A549 (cell line): ENCODE measurements around the gene DIP2C.

Experiments used
- BHLHE40 ChIP-seq: IDR thresholded peaks from 2 replicates; pipeline ENCODE4 v1.6.1; 2012; ENCODE audit warnings: low read depth, low read length, inconsistent platforms
- EHMT2 ChIP-seq: fragments of 200-600 bp; sonication (generic); IDR thresholded peaks from 2 replicates; pipeline ENCODE4 v1.6.1; 2016; ENCODE audit warnings: antibody characterized with exemption, low read depth, mild to moderate bottlenecking, moderate library complexity
- ELK1 ChIP-seq: fragments of 150-350 bp; IDR thresholded peaks from 2 replicates; pipeline ENCODE4 v1.6.1; 2014; ENCODE audit warnings: low read depth, mild to moderate bottlenecking, low read length
- FOSL2 ChIP-seq, 2 experiments: fragments of 450-650 bp in 1 of 2; fragments of >200 bp in 1 of 2; sonication (Bioruptor Twin) in 1 of 2; formaldehyde crosslinking; IDR thresholded peaks; 2 replicates each; pipeline versions ENCODE4 v1.5.0 to v1.6.1; 2016 to 2020; ENCODE audit warnings: mild to moderate bottlenecking in 1 of 2, moderate library complexity in 1 of 2
- JUNB ChIP-seq: fragments of >200 bp; sonication (Bioruptor Twin); formaldehyde crosslinking; IDR thresholded peaks from 2 replicates; pipeline ENCODE4 v1.6.1; 2016
- MYC ChIP-seq: IDR thresholded peaks from 2 replicates; pipeline ENCODE4 v1.6.1; 2012; ENCODE audit warnings: mild to moderate bottlenecking, inconsistent platforms, low read length, improper control_type of control experiment, borderline replicate concordance
- NPAS2 ChIP-seq: fragments of 250-450 bp; sonication (Bioruptor Pico); IDR thresholded peaks from 2 replicates; pipeline ENCODE4 v1.8.0; 2022; ENCODE audit warnings: mild to moderate bottlenecking, moderate library complexity, borderline replicate concordance
- PBX3 ChIP-seq: IDR thresholded peaks from 2 replicates; pipeline ENCODE4 v1.6.1; 2012
- PHF8 ChIP-seq: fragments of 200-600 bp; sonication (generic); IDR thresholded peaks from 2 replicates; pipeline ENCODE4 v1.6.1; 2016; ENCODE audit warnings: low read depth, mild to moderate bottlenecking, antibody characterized with exemption, moderate library complexity, borderline replicate concordance
- POLR2A ChIP-seq: IDR thresholded peaks from 2 replicates; pipeline ENCODE4 v1.6.1; 2012; ENCODE audit warnings: mild to moderate bottlenecking, low read length
- SMC3 ChIP-seq: fragments of >200 bp; sonication (Bioruptor Twin); formaldehyde crosslinking; IDR thresholded peaks from 3 replicates; pipeline ENCODE4 v1.6.1; 2018; ENCODE audit warnings: inconsistent platforms
- ZFP36 ChIP-seq: fragments of 450-650 bp; IDR thresholded peaks from 2 replicates; pipeline ENCODE4 v1.6.1; 2014; ENCODE audit warnings: borderline replicate concordance; ENCODE audit not compliant: partially characterized antibody
- TF ChIP-seq, protein P1 (sequence below): fragments of >200 bp; sonication (Bioruptor Twin); formaldehyde crosslinking; IDR thresholded peaks from 3 replicates; pipeline ENCODE4 v1.5.1; 2016
- TF ChIP-seq, protein P2 (sequence below): fragments of 200-600 bp; sonication (generic); IDR thresholded peaks from 2 replicates; pipeline ENCODE4 v1.6.1; 2016; ENCODE audit warnings: antibody characterized with exemption, mild to moderate bottlenecking, moderate library complexity

GRCh38 chr10:583433-583832 lies 106.0 kb downstream of the DIP2C start:
- TF ChIP-seq POLR2A: no peak
- TF ChIP-seq, protein P1, sequence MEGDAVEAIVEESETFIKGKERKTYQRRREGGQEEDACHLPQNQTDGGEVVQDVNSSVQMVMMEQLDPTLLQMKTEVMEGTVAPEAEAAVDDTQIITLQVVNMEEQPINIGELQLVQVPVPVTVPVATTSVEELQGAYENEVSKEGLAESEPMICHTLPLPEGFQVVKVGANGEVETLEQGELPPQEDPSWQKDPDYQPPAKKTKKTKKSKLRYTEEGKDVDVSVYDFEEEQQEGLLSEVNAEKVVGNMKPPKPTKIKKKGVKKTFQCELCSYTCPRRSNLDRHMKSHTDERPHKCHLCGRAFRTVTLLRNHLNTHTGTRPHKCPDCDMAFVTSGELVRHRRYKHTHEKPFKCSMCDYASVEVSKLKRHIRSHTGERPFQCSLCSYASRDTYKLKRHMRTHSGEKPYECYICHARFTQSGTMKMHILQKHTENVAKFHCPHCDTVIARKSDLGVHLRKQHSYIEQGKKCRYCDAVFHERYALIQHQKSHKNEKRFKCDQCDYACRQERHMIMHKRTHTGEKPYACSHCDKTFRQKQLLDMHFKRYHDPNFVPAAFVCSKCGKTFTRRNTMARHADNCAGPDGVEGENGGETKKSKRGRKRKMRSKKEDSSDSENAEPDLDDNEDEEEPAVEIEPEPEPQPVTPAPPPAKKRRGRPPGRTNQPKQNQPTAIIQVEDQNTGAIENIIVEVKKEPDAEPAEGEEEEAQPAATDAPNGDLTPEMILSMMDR: no peak
- TF ChIP-seq PHF8: no peak
- no peak for TF ChIP-seq FOSL2 (IDR thresholded peaks at IDR 0.05)
- TF ChIP-seq FOSL2 (CRISPR knock-in tag; IDR thresholded peaks at IDR 0.05): no peak
- no peak for TF ChIP-seq ZFP36
- TF ChIP-seq, protein P2, sequence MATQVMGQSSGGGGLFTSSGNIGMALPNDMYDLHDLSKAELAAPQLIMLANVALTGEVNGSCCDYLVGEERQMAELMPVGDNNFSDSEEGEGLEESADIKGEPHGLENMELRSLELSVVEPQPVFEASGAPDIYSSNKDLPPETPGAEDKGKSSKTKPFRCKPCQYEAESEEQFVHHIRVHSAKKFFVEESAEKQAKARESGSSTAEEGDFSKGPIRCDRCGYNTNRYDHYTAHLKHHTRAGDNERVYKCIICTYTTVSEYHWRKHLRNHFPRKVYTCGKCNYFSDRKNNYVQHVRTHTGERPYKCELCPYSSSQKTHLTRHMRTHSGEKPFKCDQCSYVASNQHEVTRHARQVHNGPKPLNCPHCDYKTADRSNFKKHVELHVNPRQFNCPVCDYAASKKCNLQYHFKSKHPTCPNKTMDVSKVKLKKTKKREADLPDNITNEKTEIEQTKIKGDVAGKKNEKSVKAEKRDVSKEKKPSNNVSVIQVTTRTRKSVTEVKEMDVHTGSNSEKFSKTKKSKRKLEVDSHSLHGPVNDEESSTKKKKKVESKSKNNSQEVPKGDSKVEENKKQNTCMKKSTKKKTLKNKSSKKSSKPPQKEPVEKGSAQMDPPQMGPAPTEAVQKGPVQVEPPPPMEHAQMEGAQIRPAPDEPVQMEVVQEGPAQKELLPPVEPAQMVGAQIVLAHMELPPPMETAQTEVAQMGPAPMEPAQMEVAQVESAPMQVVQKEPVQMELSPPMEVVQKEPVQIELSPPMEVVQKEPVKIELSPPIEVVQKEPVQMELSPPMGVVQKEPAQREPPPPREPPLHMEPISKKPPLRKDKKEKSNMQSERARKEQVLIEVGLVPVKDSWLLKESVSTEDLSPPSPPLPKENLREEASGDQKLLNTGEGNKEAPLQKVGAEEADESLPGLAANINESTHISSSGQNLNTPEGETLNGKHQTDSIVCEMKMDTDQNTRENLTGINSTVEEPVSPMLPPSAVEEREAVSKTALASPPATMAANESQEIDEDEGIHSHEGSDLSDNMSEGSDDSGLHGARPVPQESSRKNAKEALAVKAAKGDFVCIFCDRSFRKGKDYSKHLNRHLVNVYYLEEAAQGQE: no peak
- TF ChIP-seq JUNB: no peak
- TF ChIP-seq PBX3: no peak
- TF ChIP-seq ELK1: no peak
- TF ChIP-seq NPAS2 (CRISPR knock-in tag): no peak
- no peak for TF ChIP-seq SMC3
- no peak for TF ChIP-seq EHMT2
- no peak for TF ChIP-seq MYC
- TF ChIP-seq BHLHE40: no peak
